GM10847 (cell line): ENCODE results near the gene FOXRED1.

Experiments
- POLR2A ChIP-seq: IDR thresholded peaks from 2 replicates; pipeline ENCODE4 v1.6.1; 2011; ENCODE audit not compliant: insufficient read length; ENCODE audit errors: extremely low read depth

FOXRED1 gene

DNA sequence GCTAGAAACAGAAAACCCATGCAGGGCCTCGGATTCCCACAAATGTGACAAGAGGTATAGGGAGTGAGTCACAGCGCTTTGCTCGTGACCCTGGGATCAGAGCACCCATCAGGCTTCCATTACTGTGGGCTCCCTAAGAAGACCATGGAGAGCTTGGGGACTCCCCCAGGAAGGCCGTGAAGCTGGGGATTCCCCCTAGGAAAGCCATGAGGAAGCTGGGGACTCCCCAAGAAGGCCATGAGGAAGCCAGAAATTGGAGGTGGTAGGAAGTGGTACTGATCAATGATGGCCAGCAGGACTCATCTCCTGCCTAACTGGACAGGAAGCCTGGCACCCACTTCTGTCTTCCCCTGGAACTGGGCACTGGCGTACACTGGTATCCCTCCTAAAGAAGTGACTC, 24.8 kb downstream of the FOXRED1 start:
- TF ChIP-seq POLR2A = no peak

DNA sequence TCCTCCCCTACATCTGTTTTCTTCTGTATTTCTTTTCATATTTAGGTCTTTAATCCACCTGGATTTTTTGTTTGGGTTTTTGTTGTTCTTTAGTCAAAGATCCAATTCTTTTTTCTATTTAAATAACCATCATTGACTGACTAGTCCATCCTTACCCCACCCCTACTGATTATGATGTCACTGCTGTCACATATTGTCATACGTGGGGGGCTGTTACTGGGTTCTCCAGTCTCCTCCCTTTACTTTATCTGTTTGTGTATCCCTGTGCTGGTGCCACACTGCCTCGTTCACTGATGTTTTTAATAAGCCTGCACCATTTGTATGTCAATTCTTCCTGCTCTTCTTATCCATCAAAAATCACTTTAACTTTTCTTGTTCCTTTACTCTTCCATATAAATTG, 28.1 kb downstream of the FOXRED1 start:
- no peak for TF ChIP-seq POLR2A

- peak; percentile 98 for TF ChIP-seq POLR2A
Observed at GRCh38 chr11:126303623-126304456, 34.9 kb downstream of the FOXRED1 start, which contains the start of gene DCPS. TSS of gene DCPS (plus strand) at chr11:126304060. CDS start at chr11:126304081, 21 bp downstream.

GRCh38 chr11:126304457-126305075, 35.6 kb downstream of the FOXRED1 start:
- no peak for TF ChIP-seq POLR2A

DNA sequence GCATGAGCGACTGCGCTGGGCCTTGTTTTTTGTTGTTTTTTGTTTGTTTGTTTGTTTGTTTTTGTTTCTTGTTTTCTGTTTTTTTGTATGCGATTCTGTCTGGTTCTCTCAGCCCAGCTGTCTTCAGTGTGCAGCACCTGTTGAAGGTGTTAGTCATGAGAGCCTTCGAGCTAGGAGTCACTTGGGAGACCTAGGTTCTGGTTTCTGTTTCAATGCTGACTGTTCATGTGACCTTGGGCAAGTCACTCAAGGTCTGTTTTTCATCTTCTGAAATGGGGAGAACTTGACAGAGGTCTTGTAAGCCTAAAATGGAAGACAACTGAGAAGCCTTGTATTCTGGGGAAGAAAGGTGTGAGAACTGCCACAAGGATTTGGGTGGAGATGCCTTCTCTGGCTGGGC, 36.7 kb downstream of the FOXRED1 start:
- no peak for TF ChIP-seq POLR2A

GRCh38 chr11:126307706-126308105, 38.8 kb downstream of the FOXRED1 start:
- TF ChIP-seq POLR2A = no peak

- TF ChIP-seq POLR2A = no peak
Observed at GRCh38 chr11:126308271-126308671, 39.3 kb downstream of the FOXRED1 start.

- no peak for TF ChIP-seq POLR2A
Observed at GRCh38 chr11:126310200-126310991, 41.4 kb downstream of the FOXRED1 start.

DNA sequence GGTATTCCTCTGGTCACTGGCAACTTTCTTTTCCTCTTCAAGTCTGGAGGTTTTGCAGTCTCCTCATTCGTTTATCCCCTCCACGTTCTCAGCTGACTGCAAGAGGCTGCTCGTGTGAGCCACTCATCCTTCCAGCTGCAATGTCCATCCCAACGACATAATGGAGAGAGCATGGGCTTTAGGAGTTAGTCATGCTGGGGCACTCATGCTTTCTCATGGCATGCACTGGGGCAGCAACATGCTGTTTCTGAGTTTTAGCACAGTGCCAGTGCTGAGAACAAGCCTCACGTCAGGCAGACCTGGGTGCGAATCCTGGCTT, 42.0 kb downstream of the FOXRED1 start:
- no peak for TF ChIP-seq POLR2A

DNA sequence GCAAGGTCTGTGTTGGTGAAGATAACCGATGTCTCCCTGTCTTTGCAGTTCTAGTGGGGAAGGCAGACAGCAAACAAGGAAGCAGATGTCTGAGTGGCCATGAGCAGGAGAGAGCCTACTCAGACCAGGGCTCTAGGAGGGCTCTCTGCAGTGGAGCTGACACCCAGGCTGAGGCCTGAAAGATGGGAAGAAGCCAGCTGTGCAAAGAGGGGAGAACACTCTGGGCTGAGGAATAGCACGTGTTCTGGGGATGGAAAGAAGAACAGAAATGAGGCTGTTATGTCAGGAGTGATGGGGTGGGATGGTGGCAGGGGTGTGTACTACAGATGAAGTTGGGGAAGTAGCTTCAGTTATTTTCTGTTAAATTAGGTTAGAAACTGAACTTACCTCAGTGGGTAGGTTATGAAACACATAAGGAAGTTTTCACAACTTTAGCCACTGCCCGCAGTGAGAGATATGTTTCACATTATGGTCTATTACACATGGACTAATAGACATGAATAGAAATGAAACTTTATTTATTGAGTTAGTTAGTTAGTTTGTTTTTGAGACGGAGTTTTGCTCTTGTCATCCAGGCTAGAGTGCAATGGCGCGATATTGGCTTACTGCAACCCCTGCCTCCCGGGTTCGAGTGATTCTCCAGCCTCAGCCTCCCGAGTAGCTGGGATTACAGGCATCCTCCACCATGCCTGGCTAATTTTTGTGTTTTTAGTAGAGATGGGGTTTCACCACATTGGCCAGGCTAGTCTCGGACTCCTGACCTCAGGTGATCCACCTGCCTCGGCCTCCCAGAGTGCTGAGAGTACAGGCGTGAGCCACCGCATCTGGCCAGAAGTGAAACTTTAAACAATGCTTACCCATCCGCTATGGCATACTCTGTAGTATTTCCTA, 42.7 kb downstream of the FOXRED1 start:
- TF ChIP-seq POLR2A = no peak

DNA sequence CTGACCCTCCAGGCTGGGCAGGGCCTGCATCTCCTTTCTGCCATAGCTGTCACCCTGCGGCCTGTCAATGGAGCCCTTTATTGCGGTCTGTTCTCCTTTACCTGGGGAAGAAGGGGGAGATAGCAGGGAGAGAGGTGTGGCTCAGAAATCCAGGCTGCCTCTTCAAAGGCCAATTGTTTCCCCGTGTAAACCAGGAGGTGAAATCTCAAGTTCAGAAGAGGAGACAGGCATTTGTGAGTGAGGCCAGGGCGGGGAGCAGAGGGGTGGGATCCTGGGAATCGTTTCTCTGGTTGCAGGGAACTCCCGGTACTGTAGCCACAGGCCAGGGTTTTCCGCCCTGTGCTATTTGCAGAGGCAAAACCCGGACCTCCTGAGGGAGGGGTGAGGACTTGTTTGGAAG, 44.0 kb downstream of the FOXRED1 start:
- TF ChIP-seq POLR2A = no peak

- TF ChIP-seq POLR2A = no peak
Observed at GRCh38 chr11:126313826-126314225, 44.9 kb downstream of the FOXRED1 start.

GRCh38 chr11:126317432-126317755, 48.4 kb downstream of the FOXRED1 start:
- TF ChIP-seq POLR2A = no peak

DNA sequence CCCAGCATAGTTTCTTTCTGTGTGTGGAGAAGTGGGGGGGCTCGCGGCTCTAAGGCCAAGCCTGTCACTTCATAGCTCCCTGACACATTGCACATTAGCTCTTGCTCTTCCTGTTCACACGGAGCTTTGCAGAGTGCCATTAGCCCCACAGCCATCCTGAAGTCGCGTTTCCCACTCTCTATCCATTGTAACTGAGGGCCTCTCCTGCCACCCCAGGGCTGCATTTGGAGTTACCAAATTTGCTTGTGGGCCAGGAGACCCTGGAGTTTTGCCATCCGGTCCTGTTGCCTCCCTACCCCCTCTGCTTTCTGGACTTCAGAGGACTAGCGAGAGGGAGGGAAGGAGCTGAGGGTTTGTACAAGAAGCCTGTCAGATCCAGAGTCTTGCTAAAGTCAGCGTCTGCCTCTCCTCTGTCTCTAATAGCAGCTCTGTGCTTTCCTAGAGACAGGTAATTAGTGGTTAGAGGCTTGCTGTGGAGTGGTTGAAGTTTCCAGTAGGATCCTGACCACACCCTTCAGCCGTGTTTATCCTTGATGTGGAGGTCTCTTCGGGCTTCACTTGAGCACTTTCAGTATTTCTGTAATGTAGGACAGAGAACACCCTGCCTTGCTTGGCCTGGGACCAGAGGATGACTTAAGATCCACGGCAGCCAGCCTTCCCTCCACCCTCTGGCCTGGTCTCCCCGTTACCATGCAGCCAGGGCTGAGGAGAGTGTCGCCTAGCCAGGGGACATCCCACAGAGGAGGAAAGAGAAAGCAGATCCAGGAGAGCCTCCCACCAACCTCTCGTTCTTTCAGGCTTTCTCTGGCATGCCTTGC, 49.0 kb downstream of the FOXRED1 start:
- no peak for TF ChIP-seq POLR2A
